HG03097 (cell line): ENCODE measurements around the gene FBXO45.
"Not testable (repeated sequence)": the region's sequence is repeated elsewhere in the genome, so short reads cannot be mapped to it uniquely, and the experiment has no call there.

Experiments
- ATAC-seq: cut with Tn5 transposase; IDR thresholded peaks from one replicate; pipeline ENCODE4 v1.9.1; 2021; ENCODE audit not compliant: unreplicated experiment, low FRiP score

FBXO45 gene, protein sequence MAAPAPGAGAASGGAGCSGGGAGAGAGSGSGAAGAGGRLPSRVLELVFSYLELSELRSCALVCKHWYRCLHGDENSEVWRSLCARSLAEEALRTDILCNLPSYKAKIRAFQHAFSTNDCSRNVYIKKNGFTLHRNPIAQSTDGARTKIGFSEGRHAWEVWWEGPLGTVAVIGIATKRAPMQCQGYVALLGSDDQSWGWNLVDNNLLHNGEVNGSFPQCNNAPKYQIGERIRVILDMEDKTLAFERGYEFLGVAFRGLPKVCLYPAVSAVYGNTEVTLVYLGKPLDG

DNA sequence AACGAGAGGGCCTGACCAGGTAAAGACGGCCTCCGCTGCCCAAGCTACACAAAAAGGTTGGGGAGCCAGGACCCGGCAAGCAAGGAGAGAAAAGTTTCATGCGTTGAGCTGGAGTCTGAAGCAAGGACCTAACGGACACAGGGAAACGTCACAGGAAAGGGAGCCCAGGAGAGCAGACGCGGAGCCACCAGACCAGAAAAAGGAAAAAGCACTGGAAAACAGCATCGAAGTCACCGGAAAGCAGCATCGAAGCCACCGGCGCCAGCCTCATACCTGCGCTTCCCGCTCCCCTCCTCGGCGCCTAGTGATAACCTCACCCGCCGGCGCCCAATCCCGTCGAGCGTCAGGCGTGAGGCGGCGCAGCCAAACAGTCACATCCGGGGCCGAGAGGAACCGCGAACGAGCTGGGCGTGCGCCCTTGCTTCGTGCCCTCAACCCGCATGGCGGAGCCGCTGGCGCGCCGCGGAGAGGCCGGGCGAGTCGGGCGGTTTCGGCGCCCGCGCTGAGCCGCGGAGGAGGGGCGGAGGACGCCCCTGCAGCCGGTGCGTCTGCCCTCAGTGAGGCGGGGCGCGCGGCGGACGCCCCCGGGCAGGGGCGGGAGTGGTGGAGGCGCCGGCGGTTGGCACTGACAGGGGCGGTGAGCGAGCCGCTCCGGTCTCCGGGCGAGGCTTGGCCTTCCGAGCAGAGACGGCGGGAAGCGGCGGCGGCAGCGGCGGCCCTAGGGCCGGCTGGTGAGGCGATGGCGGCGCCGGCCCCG lies at the start of gene FBXO45, which contains the start of gene WDR53:
FBXO45 (plus strand) TSS at position 415 of the 757 bp plus-strand sequence; CDS start at position 740, 325 bp downstream.
WDR53 (minus strand) TSS at position 309 of the 757 bp plus-strand sequence. CDS start 7,079 bp downstream, outside the sequence.
- ATAC-seq = peak; percentile 94

DNA sequence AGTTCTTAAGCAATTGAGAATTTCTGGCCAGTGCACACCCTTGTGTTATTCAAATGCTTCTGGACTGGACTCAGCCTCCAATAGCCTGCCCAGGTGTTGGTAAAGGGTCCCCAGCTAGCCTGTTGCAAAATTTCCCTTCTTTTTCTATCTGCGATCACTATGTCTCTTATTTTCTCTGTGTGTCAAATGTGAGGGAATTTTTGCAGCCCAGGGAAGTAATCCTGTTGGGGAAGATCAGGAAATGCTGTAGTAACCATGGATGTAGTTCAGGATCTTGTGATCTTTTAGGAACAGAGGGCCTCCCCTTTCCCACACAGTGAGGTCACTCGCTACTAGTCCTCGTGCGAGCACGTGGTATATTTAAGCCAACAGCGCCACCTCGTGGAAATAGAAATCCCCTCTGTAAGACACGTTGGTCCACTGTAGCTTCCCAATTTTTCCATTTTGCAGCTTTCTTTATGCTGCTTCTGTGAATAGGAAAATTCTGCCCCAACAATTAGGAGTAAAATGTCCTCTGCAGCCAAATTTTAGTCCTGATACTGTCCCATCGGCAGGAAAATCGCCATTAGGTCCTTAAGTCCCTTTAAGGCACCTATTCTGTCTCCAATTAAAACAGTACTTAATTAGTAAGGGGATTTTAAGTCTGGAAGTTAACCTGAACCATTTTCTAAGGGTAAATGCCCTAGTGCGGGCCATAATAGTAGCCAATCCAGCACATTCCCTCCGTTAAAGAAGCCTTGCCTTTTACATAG lies 49.3 kb upstream of the FBXO45 start:
- ATAC-seq = no peak

DNA sequence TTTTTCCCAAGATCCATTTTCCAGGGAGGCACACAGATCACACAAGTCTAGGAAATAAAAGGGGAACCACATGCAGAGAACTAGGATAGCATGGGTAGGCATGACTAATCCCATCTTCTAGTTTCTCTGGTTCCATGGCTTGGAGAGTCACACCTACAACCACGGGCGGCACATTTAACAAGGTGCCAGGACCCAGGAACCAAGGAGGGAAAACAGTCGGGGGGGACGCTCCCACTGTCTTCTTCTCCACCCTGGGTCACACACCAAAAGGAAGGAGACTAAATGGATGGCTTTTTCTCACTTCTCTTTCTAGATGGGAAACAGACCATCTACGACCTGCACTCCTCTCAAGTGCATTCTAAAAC lies 48.8 kb upstream of the FBXO45 start:
- no peak for ATAC-seq

DNA sequence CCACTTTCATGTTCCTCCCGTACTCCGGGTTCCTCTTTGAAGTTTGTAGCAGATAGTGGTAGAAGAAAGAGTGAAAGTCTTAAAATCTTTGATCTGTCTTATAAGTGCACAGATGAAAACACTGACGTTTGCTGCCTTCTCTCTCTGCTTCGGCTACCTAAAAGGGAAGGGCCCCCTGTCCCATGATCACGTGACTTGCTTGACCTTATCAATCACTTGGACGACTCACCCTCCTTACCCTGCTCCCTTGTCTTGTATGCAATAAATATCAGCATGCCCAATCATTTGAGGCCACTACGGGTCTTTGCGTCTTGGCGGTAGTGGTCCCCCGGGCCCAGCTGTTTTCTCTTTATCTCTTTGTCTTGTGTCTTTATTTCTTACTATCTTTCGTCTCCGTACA lies 47.2 kb upstream of the FBXO45 start:
- ATAC-seq = not testable (repeated sequence)

DNA sequence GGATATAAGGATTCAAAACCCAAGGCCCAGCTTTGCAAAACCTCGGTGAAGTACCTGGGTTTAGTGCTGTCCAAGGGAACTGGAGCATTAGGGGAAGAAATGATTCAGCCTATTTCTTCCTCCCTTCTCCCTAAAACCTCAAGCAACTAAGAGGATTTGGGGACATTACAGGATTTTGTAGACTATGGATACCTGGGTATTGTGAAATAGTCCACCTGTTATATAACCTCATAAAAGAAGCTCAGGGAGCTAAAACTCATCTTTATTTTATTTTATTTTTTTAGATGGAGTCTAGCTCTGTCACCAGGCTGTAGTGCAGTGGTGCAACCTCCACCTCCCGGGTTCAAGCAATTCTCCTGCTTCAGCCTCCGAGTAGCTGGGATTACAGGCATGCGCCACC lies 44.6 kb upstream of the FBXO45 start:
- no peak for ATAC-seq

DNA sequence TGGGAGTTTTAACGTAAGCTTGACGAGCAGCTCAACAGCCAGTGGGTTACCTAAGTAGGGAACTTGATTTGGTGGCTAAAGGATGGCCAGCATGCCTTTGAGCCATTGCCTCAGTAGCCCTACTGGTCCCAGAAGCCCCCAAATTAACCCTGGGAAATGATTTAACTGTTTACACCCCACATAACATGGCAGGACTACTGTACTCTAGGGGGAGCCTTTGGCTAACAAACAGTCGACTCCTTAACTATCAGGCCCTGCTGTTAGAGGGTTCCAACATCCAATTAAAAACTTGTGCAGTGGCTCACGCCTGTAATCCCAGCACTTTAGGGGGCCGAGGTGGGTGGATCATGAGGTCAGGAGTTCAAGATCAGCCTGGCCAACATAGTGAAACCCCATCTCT lies 43.9 kb upstream of the FBXO45 start:
- ATAC-seq = no peak

DNA sequence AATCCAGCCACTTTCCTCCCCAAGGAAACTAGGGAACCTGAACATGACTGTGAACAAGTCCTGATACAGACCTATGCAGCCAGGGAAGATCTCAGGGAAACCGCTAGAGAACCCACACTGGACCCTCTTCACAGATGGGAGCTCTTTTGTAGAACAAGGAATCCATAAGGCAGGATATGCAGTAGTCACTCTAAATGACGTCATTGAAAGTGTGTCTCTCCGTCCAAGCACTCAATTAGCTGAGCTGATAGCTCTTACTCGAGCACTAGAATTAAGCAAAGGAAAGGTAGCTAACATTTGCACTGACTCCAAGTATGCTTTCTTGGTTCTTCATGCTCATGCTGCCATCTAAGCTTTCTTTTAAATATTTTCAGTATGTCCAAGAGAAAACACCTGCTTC lies 43.3 kb upstream of the FBXO45 start:
- ATAC-seq = no peak

DNA sequence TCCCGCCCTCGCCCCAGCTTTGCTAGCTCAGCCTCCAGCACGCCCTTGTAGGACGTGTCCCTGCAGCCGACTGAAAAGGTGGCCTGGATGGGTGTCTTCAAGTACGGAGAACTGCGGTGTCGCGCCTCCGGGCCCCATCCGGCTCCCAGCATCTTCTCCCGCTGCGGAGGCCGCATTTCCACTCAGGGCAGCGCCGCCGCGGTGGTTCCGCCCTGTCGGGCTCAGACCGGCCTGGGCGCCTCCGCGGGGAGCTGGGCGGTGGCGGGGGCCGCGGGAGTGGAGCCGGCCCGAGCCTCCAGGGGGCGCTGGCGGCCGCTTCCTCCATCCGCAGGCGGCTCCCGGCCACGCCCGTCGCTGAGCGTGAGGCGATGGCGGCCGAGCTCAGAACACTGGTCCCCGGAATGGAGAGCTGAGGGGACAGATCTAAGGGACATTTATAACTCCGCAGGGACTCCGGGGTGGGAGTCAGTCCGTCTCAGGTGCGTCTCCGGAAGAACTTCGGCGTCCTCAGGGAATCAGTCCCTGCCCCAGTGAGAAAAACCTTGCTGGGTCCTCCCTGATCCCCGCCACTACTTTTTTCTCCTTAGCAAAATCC lies 39.7 kb upstream of the FBXO45 start:
- ATAC-seq = peak; percentile 66

DNA sequence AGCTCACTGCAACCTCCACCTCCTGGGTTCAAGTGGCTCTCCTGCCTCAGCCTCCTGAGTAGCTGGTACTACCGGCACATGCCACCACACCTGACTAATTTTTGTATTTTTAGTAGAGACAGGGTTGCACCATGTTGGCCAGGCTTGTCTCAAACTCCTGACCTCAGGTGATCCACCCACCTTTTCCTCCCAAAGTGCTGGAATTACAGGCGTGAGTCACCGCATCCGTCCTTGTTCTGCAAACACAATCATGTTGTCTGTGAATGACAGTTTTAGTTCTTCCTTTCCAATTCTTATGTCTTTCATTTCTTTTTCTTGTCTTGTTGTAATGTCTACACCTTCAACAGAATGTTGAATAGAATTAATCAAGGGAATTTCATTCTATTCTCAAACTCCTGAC lies 37.0 kb upstream of the FBXO45 start:
- no peak for ATAC-seq

DNA sequence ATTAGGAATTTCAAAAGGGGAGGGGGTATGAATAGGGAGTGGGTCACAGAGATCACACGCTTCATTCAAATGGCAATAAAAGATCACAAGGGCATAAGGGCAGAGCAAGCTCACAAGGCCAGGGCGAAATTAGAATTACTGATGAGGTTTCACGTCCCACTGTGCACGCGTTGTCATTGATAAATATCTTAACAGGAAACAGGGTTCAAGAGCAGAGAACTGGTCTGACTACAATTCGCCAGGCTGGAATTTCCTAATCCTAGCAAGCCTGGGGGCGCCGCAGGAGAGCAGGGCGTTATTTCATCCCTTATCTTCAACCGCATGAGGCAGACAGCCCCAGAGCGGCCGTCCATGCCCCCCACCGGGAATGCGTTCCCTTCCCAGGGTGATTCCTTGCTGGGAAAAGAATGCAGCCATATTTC lies 35.2 kb upstream of the FBXO45 start:
- ATAC-seq = no peak

DNA sequence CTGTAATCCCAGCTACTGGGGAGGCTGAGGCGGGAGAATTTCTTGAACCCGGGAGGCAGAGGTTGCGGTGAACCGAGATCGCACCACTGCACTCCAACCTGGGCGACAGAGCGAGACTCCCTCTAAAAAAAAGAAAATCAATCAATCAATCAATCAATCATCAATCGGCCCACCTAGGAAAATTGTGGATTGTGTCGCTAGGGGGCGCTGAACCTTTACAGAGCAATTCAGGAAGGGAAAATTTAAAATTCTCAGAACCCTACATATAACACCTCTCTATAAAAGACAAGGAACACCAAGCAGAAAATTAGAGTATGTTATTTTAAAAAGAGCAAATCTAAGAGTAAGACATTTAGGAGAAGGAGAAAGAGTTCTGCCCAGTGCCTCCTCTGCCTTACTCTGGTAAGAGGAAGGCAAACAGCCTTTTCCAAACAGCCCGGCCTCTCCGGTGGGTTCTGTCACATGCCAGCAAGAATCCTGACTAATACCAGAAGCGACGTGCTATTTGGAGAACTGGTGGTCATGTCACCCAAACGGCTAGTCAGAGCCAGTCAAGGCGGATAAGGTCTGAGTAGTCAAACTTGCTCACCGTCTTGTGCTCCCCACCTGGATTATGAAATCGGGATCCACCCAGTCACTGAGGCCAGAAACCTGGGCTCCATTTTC lies 31.0 kb upstream of the FBXO45 start:
- no peak for ATAC-seq

DNA sequence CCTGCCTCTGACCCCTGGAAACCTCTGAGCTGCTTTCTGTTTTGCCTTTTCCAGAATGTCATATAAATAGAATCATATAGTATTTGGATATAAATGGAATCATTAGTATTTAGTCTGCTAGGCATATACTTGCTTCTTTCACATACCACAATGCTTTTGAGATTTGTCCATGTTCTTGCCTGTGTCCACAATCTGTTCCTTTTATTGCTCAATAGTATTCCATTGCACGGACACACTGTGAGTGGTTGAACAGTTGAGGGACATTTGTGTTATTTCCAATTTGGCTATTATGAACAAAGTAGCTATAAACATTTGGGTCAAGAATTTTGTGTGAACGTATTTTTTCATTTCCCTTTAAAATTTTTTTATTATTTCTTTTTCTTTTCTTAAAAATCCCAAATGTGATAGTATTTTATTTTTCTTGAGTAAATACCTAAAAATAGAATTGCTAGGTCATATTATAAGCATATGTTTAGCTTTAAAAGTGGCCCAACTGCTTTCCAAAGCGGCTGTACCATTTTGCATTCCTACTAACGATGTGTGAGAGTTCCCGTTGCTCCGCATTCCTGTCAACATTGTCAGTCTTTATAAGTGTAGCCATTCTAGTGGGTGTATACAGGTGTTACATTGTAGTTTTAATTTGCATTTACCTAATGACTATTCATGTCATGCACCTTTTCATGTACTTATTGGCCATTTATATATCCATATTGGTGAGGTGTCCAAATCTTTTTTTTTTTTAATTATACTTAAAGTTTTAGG lies 26.6 kb upstream of the FBXO45 start:
- ATAC-seq = no peak

DNA sequence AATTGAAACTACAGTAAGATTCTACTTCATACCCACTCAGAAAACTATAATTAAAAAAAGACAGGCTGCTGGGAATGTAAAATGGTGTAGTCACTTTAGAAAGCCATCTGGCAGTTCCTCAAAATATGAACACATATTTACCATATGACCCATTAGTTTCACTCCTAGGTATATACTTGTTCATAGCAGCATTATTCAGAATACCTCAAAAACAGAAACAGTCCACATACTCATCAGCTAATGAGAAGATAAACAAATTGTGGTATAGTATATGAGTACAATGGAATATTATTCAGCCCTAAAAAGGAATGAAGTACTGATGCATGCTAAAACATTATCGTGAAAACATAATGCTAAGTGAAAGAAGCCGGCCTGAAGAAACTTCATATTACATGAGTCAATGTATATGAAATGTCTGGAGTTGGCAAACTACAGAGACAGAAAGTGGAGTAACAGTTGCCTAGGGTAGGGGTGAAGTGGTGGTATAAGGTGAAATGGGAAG lies 23.9 kb upstream of the FBXO45 start:
- ATAC-seq = no peak

DNA sequence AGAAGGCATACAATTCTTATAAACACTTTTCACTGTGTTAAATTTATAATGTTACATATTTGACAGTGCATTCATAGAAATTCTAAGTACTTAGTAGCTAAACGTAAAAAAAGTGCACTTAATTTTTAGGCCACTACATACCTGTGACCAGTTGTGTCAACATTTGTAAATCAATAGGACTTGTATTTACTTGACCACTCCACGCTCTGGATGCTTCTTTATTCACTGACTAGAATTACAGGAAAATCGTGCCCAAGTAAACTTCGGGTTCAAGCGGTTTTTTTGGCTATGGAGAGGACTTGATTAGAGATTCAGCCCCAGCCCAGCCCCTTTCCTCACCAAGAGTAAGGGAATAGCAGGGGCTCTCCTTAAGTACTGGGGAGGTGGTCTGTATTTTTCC lies 21.9 kb upstream of the FBXO45 start:
- no peak for ATAC-seq

DNA sequence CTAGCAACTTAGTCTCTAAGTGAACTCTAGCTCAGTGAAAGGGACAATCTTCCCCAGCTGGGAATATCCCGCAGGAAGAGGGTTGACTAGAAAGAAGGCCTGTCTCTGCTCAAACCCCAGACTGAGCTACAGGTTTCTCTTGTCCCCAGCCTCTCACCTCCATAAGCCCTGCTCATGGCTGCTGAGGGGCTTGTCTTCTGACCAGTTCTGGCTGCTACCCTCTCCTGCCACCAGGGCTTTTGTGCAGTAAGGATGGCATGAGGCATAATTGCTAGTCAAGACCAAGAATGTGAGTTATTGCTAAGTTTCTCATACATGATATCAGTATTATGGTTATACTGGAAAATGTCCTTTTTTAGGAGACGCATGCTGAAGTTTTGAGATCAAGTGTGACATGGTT lies 21.4 kb upstream of the FBXO45 start:
- ATAC-seq = no peak

DNA sequence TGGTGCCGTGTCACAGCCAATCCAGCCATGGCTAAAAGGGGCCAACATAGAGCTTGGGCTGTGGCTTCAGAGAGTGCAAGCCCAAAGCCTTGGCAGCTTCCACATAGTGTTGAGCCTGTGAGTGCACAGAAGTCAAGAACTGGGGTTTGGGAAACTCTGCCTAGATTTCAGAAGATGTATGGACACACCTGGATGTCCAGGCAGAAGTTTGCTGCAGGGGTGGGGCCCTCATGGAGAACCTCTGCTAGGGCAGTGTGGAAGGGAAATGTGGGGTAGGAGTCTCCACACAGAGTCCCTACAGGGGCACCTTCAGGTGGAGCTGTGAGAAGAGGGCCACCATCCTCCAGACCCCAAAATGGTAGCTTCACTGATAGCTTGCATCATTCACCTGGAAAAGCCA lies 19.1 kb upstream of the FBXO45 start:
- not testable (repeated sequence) for ATAC-seq

DNA sequence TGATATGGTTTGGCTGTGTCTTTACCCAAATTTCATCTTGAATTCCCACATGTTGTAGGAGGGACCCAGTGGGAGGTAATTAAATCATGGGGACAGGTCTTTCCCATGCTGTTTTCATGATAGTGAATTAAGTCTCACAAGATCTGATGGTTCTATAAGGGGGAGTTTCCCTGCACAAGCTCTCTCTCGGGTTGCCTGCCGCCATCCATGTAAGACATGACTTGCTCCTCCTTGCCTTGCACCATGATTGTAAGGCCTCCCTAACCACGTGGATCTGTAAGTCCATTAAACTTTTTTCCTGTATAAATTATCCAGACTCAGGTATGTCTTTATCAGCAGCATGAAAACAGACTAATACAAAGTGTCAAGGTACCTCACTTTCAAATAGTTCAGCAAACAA lies 18.3 kb upstream of the FBXO45 start:
- ATAC-seq = not testable (repeated sequence)

DNA sequence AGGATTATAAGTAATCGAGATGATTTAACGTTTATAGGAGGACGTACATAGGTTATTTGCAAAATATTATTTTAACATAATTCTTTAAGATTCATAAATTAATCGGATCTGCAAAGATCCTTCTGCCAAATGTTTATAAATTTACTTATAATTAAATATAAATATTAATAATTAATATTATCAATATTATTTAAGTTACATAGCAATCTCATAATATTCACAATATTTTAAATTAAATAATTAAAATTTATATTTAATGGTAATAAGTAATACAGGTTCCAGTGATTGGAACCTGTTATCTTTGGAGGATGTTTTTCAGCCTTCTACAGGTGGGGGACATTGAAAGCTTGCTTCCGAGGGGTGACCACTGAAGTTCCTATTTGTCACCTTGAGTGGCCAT lies 16.2 kb upstream of the FBXO45 start:
- no peak for ATAC-seq

DNA sequence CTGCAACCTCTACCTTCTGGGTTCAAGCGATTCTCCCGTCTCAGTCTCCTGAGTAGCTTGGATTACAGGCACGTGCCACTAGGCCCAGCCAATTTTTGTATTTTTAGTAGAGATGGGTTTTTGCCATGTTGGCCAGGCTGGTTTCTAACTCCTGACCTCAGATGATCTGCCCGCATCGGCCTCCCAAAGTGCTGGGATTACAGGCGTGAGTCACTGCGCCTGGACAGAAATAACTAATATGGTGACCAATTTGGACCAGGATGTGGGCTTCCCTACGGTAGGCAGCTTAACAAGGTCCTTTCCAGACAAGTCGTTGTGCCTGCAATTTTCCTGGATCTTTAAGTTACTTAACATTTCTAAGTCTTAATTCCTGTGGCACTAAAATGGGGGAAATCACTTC lies 14.9 kb upstream of the FBXO45 start:
- no peak for ATAC-seq

DNA sequence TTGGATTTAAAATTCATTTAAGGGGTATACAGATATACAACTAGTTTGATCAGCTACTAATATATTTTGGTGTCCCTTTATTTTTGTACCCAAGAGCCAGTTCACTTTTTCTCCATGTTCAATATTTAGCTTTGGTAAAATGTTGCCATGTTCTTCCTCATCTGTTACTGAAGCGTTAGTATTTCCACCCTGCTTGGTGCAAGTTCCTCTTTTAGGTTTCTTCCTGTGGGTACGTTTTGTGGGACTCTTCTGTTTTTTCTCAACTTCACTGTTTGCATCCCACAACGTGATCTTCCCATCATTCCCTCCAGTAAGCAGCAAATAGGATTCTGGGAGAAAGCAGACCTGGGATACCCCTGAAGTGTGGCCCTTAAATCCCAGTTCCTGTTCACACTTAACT lies 14.3 kb upstream of the FBXO45 start:
- no peak for ATAC-seq
